GM12865 (cell line): ENCODE results near the gene MPPED1.

Source experiments
- DNase-seq: peaks from one replicate; pipeline ENCODE4 v3.0.0; 2010; ENCODE audit warnings: low read depth
- H3K4me3 ChIP-seq: 2 replicates; pipeline ENCODE4 v1.5.1; 2011; ENCODE audit warnings: mild to moderate bottlenecking, low read depth, low read length, control low read depth
- CTCF ChIP-seq: IDR thresholded peaks from 2 replicates; pipeline ENCODE4 v1.5.1; 2011; ENCODE audit warnings: low read length, control low read depth, low read depth, inconsistent platforms; ENCODE audit not compliant: insufficient read depth; ENCODE audit errors: missing control alignments

The MPPED1 gene

DNA sequence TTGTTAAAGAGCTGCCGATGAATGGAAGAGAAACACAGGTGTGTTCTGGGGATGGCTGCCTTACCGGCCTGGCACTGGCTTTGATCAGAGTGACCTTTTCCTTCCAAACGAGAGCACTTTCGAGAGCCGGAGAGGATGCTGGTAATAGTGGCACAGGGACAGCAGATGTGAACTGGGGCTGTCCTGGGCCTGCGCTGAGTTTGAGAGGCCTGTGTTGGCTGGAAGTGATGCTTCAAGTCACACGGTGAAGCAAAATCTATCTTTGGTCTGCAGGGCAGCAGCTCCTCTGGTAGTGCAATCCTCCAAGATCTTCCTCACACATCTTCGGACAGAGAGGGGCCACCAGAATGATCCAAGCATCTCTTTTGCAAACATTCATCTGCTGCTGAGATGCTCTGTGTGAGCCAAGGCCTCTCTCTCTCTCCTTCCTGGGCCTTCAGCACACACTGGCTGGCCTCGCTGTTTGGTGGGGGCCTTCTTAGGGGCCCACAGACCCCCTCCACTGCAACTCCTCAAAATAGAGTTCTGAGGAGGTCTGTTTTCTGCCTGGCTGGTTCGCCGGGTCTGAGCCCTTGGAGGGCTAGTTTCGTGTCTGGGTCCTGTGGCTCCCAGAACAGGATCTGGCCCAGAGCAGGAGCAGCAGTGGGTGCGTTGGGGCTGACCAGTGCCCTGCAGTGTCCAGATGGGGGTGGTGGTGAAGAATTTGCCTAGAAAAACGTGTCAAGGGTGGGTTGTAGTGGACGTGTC, 6.4 kb downstream of the MPPED1 start:
- no peak for TF ChIP-seq CTCF
- H3K4me3 ChIP-seq: no peak overlapping the region
- DNase-seq: no peak

DNA sequence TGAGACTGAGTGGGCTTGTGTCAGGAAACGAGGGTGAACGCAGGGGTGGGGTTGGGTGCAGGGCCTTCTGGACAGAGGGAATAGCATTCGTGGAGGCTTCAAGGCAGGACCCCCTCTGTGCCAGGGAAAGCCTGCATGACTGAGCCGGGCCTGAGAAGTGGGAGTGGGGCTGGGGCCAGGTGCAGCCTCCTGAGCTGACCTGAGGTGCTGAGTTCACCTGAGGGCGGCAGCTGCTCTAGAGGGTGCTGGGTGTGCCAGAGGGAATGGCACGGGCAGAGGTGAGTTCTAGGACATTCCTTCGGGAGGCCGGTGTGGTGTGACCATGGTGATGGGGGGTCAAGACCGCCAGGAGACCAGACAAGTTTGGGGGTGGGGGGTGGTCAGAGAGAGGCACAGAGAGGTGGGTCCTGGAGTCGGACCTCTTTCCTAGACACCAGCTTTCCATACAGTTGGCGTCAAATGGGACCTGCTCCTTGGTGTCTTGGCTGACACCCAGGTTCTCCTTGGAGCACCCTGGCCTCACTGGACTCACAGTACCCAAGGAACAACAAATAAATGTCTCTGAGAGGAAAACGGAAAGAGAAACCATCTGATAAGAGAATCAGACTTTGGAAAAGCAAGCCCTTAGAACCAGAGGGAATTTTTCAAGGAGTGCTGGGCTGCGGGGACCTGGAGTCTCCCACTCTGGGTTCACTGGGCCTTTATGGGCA, 7.7 kb downstream of the MPPED1 start:
- TF ChIP-seq CTCF: no peak
- H3K4me3 ChIP-seq: no peak overlapping the region
- DNase-seq: no peak

DNA sequence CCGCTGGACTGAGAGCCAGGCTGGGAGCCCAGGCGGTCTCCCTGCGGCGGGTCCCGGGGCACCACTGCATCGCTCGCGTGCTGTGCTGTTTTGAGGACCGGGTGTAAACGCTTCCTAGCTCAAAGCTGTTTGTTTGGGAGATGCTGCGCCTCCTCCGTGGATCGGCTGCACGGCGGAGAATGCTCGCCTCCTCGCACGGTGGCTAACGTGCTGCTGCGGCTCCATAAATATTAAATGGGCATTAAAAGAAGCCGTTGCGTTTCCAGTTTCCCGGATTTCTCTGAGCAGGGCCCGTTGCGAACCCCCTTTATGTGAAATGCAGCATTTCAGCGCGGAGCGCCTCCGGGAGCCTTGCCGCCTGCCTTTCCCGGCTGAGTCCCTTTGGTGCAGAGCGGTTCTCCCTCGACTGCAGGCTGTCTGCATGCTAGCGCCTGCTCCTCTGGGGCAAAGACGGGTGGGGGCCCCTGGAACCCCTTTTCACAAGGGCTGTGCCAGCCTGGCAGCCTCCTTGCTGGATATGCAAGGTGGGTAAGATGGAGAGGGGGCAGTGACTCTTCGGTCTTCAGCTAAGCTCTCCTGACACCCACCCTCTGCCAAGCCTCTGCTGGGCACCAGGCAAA, 9.3 kb downstream of the MPPED1 start:
- no peak for TF ChIP-seq CTCF
- no peak for DNase-seq
- no peak overlapping the region for H3K4me3 ChIP-seq

- DNase-seq: no peak
- no peak for TF ChIP-seq CTCF
- H3K4me3 ChIP-seq: no peak overlapping the region
Measured at GRCh38 chr22:43421914-43422615, 10.3 kb downstream of the MPPED1 start.

- H3K4me3 ChIP-seq: no peak overlapping the region
- no peak for DNase-seq
- TF ChIP-seq CTCF: no peak
Measured at GRCh38 chr22:43423046-43423445, 11.2 kb downstream of the MPPED1 start.

DNA sequence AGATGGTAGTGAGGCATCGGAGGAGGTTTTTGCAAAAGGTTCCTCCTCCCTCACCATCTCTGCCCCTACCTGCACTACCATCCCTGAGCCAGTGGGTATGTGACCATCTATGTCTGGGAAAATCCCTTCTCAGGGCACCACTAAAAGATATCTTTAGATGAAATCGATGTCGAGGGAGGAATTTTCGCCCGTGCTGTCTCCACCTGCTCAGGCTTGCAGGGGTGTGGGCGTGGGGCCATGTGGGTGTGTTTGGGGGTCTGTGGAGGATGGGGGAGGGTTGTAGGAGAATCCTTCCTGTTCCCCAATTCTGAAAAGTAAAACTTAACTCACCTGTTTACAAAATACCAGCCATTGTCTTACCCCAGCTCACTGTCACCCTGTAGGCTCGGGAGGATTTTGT, 12.4 kb downstream of the MPPED1 start:
- no peak for DNase-seq
- TF ChIP-seq CTCF: no peak
- H3K4me3 ChIP-seq: no peak overlapping the region
